T follicular helper cell (primary cell): ENCODE measurements around the gene HMG20A.
"Not testable (repeated sequence)": the region's sequence is repeated elsewhere in the genome, so short reads cannot be mapped to it uniquely, and the experiment has no call there.

Experiments used
- DNase-seq: peaks from one replicate; pipeline ENCODE4 v3.0.0-alpha.2; 2020; ENCODE audit warnings: low read depth
- total RNA-seq, 2 experiments: gene quantifications; one replicate each; lab custom pipeline; 2026; lab: John Stamatoyannopoulos, UW

The HMG20A gene
- 48.1 to 52.5 reads per million in 2 experiments for total RNA-seq

- DNase-seq: peak; percentile 24
Observed at GRCh38 chr15:77420610-77421369, at the start of gene HMG20A. Gene HMG20A, plus strand, starts transcription at chr15:77420888. Its CDS starts 37,520 bp downstream, at chr15:77458408.

GRCh38 chr15:77371850-77372563 is 48.7 kb upstream of the HMG20A start:
- DNase-seq: no peak

GRCh38 chr15:77373441-77373840 is 47.2 kb upstream of the HMG20A start:
- DNase-seq: no peak

- DNase-seq: no peak
Observed at GRCh38 chr15:77375133-77375532, 45.6 kb upstream of the HMG20A start.

- no peak for DNase-seq
Observed at GRCh38 chr15:77376770-77377169, 43.9 kb upstream of the HMG20A start.

GRCh38 chr15:77380033-77380432 is 40.7 kb upstream of the HMG20A start:
- DNase-seq: no peak

GRCh38 chr15:77384086-77384485 is 36.6 kb upstream of the HMG20A start:
- no peak for DNase-seq

GRCh38 chr15:77384589-77385359 is 35.9 kb upstream of the HMG20A start:
- DNase-seq: no peak

GRCh38 chr15:77386626-77387025 is 34.1 kb upstream of the HMG20A start:
- DNase-seq: no peak

- DNase-seq: no peak
Observed at GRCh38 chr15:77387365-77388105, 33.2 kb upstream of the HMG20A start.

GRCh38 chr15:77391372-77391951 is 29.2 kb upstream of the HMG20A start:
- DNase-seq: no peak

GRCh38 chr15:77392762-77393470 is 27.8 kb upstream of the HMG20A start:
- DNase-seq: no peak

- DNase-seq: no peak
Observed at GRCh38 chr15:77393471-77393840, 27.2 kb upstream of the HMG20A start.

- no peak for DNase-seq
Observed at GRCh38 chr15:77395013-77395774, 25.5 kb upstream of the HMG20A start.

GRCh38 chr15:77396692-77397091 is 24.0 kb upstream of the HMG20A start:
- no peak for DNase-seq

GRCh38 chr15:77398927-77399326 is 21.8 kb upstream of the HMG20A start:
- DNase-seq: no peak

- no peak for DNase-seq
Observed at GRCh38 chr15:77400258-77400657, 20.4 kb upstream of the HMG20A start.

- DNase-seq: no peak
Observed at GRCh38 chr15:77402740-77403379, 17.8 kb upstream of the HMG20A start.

- not testable (repeated sequence) for DNase-seq
Observed at GRCh38 chr15:77406173-77406759, 14.4 kb upstream of the HMG20A start.
